GM23338 (cell line): ENCODE data around the gene NPLOC4. TPM values are rescaled to one million over a fixed set of nuclear protein-coding genes. Genes with fewer than 3 reads are reported as not detected.

ENCODE experiments used
- ATAC-seq: fragments of 200-7000 bp; cut with Tn5 transposase; 3 replicates; pipeline ENCODE4 v1.9.1; 2020
- DNase-seq: peaks from one replicate; pipeline ENCODE4 v3.0.0-alpha.2; 2015; ENCODE audit warnings: low spot score
- H2AFZ ChIP-seq: fragments of 200-600 bp; sonication (generic); 2 replicates; pipeline ENCODE4 v1.8.0; 2016; ENCODE audit warnings: antibody characterized with exemption, mild to moderate bottlenecking, moderate library complexity
- H3F3A ChIP-seq: fragments of 200-600 bp; sonication (generic); replicated peaks from 2 replicates; pipeline ENCODE4 v1.8.0; 2017; ENCODE audit warnings: antibody characterized with exemption, mixed run types, low read depth
- H3K27ac ChIP-seq: fragments of 200-600 bp; sonication (generic); 2 replicates; pipeline ENCODE4 v1.6.1; 2016; ENCODE audit warnings: low read depth
- H3K27me3 ChIP-seq: fragments of 200-600 bp; sonication (generic); 2 replicates; pipeline ENCODE4 v1.8.0; 2016; ENCODE audit warnings: mild to moderate bottlenecking, mixed run types, moderate library complexity; ENCODE audit not compliant: insufficient read depth
- H3K36me3 ChIP-seq: fragments of 200-600 bp; sonication (generic); 2 replicates; pipeline ENCODE4 v1.8.0; 2016; ENCODE audit warnings: mild to moderate bottlenecking; ENCODE audit not compliant: insufficient read depth
- H3K4me1 ChIP-seq: fragments of 200-600 bp; sonication (generic); 2 replicates; pipeline ENCODE4 v1.8.0; 2016; ENCODE audit warnings: mild to moderate bottlenecking, moderate library complexity; ENCODE audit not compliant: insufficient read depth
- H3K4me2 ChIP-seq: fragments of 200-600 bp; sonication (generic); 2 replicates; pipeline ENCODE4 v1.7.1; 2017; ENCODE audit warnings: mixed run types
- H3K4me3 ChIP-seq: fragments of 200-600 bp; sonication (generic); 2 replicates; pipeline ENCODE4 v1.6.1; 2016; ENCODE audit warnings: mixed run types
- H3K79me2 ChIP-seq: fragments of 200-600 bp; sonication (generic); replicated peaks from 2 replicates; pipeline ENCODE4 v1.8.0; 2017; ENCODE audit warnings: mild to moderate bottlenecking; ENCODE audit not compliant: insufficient read depth
- H3K9me2 ChIP-seq: fragments of 200-600 bp; sonication (generic); 2 replicates; pipeline ENCODE4 v1.8.0; 2017; ENCODE audit not compliant: insufficient read depth
- H4K20me1 ChIP-seq: fragments of 200-600 bp; sonication (generic); replicated peaks from 2 replicates; pipeline ENCODE4 v1.8.0; 2017; ENCODE audit warnings: mild to moderate bottlenecking; ENCODE audit not compliant: insufficient read depth
- H3K27ac Mint-ChIP-seq: 2 replicates; pipeline ENCODE4 v1.8.0; 2020; ENCODE audit warnings: inconsistent platforms, mild to moderate bottlenecking, moderate library complexity, mixed read lengths
- H3K27me3 Mint-ChIP-seq: 3 replicates; pipeline ENCODE4 v1.8.0; 2022; ENCODE audit warnings: low read depth, mild to moderate bottlenecking, moderate library complexity, mixed read lengths, inconsistent platforms; ENCODE audit not compliant: insufficient read depth, poor library complexity
- H3K36me3 Mint-ChIP-seq: 3 replicates; pipeline ENCODE4 v1.8.0; 2021; ENCODE audit warnings: low read depth, mild to moderate bottlenecking, inconsistent platforms, moderate library complexity, mixed read lengths
- H3K4me1 Mint-ChIP-seq: 3 replicates; pipeline ENCODE4 v1.8.0; 2020; ENCODE audit warnings: mild to moderate bottlenecking, inconsistent platforms, mixed read lengths
- H3K4me3 Mint-ChIP-seq: 3 replicates; pipeline ENCODE4 v1.8.0; 2021; ENCODE audit warnings: moderate library complexity, mild to moderate bottlenecking, inconsistent platforms, mixed read lengths
- H3K9me3 Mint-ChIP-seq: 3 replicates; pipeline ENCODE4 v1.8.0; 2020; ENCODE audit warnings: moderate library complexity, mild to moderate bottlenecking, inconsistent platforms, mixed read lengths
- EZH2 ChIP-seq: fragments of 200-600 bp; sonication (generic); IDR thresholded peaks from one replicate; pipeline ENCODE4 v1.8.0; 2017; ENCODE audit warnings: antibody characterized with exemption, mild to moderate bottlenecking, low read depth; ENCODE audit not compliant: unreplicated experiment
- EZH2phosphoT487 ChIP-seq: fragments of 200-600 bp; sonication (generic); IDR thresholded peaks from one replicate; pipeline ENCODE4 v1.8.1; 2018; ENCODE audit warnings: antibody characterized with exemption; ENCODE audit not compliant: unreplicated experiment
- JUNB ChIP-seq: IDR thresholded peaks from one replicate; pipeline ENCODE4 v1.6.1; 2016; ENCODE audit warnings: antibody characterized with exemption; ENCODE audit not compliant: unreplicated experiment
- NANOG ChIP-seq: IDR thresholded peaks from 2 replicates; pipeline ENCODE4 v1.6.1; 2016; ENCODE audit warnings: antibody characterized with exemption, borderline replicate concordance
- POLR2AphosphoS5 ChIP-seq: IDR thresholded peaks from 2 replicates; pipeline ENCODE4 v1.6.1; 2016; ENCODE audit warnings: antibody characterized with exemption, low read depth
- STAT1 ChIP-seq: IDR thresholded peaks from one replicate; pipeline ENCODE4 v1.6.1; 2016; ENCODE audit warnings: antibody characterized with exemption; ENCODE audit not compliant: unreplicated experiment
- polyA plus RNA-seq: library from polyadenylated mRNA; unstranded; fragments of >200 nt; fragmentation: Nextera tagmentation; extraction: Ambion mirVana; gene quantifications from 2 replicates; pipeline ENCODE4 v1.2.1, GENCODE V29; 2016
- total RNA-seq: library from RNA; depleted of rRNA; stranded (reverse); fragments of >200 nt; shearing (Covaris generic); gene quantifications from 2 replicates; pipeline ENCODE4 v1.2.3, GENCODE V29; 2014
- TF ChIP-seq, protein P1 (sequence below): IDR thresholded peaks from 2 replicates; pipeline ENCODE4 v1.6.1; 2016; ENCODE audit warnings: antibody characterized with exemption
- TF ChIP-seq, protein P2 (sequence below): fragments of 250-450 bp; sonication (Bioruptor Pico); IDR thresholded peaks from 2 replicates; pipeline ENCODE4 v1.5.0; 2020; ENCODE audit warnings: mild to moderate bottlenecking, moderate library complexity

The NPLOC4 gene
- total and polyA plus RNA-seq, 2 experiments from 2014 or later: 24.1 to 79.1 TPM

DNA sequence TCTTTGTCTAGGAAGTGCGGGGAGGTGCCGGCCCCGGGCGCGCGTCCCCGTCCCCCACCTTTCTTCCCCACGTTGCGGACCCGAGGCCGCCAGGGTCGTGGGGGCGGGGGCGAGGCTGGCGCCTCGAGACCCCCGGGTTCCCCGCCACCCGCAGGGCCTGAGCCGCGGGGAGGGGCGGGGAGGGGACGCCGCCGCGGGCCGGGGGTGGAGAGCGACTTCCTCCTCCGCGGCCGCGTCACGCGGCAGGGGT lies 122.5 kb downstream of the NPLOC4 start (continued):
- TF ChIP-seq NANOG (no peak), EZH2phosphoT487 (no peak), STAT1 (no peak)
- TF ChIP-seq, protein P1, sequence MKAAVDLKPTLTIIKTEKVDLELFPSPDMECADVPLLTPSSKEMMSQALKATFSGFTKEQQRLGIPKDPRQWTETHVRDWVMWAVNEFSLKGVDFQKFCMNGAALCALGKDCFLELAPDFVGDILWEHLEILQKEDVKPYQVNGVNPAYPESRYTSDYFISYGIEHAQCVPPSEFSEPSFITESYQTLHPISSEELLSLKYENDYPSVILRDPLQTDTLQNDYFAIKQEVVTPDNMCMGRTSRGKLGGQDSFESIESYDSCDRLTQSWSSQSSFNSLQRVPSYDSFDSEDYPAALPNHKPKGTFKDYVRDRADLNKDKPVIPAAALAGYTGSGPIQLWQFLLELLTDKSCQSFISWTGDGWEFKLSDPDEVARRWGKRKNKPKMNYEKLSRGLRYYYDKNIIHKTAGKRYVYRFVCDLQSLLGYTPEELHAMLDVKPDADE: no peak
- TF ChIP-seq, protein P2, sequence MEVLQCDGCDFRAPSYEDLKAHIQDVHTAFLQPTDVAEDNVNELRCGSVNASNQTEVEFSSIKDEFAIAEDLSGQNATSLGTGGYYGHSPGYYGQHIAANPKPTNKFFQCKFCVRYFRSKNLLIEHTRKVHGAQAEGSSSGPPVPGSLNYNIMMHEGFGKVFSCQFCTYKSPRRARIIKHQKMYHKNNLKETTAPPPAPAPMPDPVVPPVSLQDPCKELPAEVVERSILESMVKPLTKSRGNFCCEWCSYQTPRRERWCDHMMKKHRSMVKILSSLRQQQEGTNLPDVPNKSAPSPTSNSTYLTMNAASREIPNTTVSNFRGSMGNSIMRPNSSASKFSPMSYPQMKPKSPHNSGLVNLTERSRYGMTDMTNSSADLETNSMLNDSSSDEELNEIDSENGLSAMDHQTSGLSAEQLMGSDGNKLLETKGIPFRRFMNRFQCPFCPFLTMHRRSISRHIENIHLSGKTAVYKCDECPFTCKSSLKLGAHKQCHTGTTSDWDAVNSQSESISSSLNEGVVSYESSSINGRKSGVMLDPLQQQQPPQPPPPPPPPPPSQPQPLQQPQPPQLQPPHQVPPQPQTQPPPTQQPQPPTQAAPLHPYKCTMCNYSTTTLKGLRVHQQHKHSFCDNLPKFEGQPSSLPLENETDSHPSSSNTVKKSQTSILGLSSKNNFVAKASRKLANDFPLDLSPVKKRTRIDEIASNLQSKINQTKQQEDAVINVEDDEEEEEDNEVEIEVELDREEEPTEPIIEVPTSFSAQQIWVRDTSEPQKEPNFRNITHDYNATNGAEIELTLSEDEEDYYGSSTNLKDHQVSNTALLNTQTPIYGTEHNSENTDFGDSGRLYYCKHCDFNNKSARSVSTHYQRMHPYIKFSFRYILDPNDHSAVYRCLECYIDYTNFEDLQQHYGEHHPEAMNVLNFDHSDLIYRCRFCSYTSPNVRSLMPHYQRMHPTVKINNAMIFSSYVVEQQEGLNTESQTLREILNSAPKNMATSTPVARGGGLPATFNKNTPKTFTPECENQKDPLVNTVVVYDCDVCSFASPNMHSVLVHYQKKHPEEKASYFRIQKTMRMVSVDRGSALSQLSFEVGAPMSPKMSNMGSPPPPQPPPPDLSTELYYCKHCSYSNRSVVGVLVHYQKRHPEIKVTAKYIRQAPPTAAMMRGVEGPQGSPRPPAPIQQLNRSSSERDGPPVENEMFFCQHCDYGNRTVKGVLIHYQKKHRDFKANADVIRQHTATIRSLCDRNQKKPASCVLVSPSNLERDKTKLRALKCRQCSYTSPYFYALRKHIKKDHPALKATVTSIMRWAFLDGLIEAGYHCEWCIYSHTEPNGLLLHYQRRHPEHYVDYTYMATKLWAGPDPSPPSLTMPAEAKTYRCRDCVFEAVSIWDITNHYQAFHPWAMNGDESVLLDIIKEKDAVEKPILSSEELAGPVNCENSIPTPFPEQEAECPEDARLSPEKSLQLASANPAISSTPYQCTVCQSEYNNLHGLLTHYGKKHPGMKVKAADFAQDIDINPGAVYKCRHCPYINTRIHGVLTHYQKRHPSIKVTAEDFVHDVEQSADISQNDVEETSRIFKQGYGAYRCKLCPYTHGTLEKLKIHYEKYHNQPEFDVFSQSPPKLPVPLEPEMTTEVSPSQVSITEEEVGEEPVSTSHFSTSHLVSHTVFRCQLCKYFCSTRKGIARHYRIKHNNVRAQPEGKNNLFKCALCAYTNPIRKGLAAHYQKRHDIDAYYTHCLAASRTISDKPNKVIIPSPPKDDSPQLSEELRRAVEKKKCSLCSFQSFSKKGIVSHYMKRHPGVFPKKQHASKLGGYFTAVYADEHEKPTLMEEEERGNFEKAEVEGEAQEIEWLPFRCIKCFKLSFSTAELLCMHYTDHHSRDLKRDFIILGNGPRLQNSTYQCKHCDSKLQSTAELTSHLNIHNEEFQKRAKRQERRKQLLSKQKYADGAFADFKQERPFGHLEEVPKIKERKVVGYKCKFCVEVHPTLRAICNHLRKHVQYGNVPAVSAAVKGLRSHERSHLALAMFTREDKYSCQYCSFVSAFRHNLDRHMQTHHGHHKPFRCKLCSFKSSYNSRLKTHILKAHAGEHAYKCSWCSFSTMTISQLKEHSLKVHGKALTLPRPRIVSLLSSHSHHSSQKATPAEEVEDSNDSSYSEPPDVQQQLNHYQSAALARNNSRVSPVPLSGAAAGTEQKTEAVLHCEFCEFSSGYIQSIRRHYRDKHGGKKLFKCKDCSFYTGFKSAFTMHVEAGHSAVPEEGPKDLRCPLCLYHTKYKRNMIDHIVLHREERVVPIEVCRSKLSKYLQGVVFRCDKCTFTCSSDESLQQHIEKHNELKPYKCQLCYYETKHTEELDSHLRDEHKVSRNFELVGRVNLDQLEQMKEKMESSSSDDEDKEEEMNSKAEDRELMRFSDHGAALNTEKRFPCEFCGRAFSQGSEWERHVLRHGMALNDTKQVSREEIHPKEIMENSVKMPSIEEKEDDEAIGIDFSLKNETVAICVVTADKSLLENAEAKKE: no peak

DNA sequence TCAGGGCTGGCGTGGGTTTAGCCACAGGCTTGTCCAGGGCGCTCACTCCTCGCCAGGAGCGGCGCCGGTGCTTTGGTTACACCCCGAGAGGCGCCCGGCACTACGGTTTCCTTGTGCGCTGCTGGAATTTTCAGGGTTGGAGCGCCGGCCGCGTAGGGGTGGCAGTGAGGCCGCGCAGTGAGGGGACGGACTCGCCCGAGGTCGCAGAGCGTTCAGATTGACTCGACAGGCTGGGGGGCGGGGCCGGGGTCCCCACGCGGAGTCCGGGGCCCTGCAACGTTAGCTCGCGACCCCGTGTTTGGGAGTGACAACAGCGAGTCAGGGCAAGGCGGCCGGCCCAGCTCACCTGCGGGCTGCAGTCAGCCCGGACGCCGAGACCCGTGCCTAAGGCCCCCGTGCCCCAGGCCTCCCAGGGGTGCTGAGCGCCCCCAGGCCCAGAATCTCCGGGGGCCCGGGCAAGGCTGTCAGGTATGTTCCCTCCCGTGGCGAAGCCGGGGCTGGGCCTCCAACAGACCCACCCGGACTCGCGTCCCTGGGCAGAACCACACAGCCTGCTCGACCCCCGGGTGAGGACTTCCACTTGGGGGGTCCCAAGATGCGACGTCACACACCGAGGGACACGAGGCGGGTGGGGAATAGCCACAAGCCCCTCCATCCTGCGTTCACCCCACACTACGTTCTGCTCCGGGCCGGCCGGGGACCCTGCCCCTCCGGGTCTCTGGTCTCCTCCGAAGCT lies 123.0 kb downstream of the NPLOC4 start:
- Histone ChIP-seq H2AFZ (no peak overlapping the region), H3K4me3 (peak overlapping the region; percentile 84), H4K20me1 (peaks cover 38% of the 10 kb centered on the region), H3K27ac (peak overlapping the region; percentile 94), H3K79me2 (peaks cover 53% of the 10 kb centered on the region), H3K4me1 (peaks cover 23% of the 10 kb centered on the region), H3K27me3 (peaks cover 11% of the 10 kb centered on the region), H3K9me2 (no peaks in the 10 kb centered on the region), H3F3A (peaks cover 53% of the 10 kb centered on the region), H3K36me3 (peaks cover 30% of the 10 kb centered on the region), H3K4me2 (peak overlapping the region; percentile 78)
- Mint-ChIP-seq H3K36me3 (peaks cover 34% of the 10 kb centered on the region), H3K4me1 (peaks cover 32% of the 10 kb centered on the region), H3K4me3 (peak overlapping the region; percentile 75), H3K9me3 (peaks cover 30% of the 10 kb centered on the region), H3K27ac (peak overlapping the region; percentile 78; the same call in 1 of the 2 replicates), H3K27me3 (peaks cover 65% of the 10 kb centered on the region)
- DNase-seq (peak; percentile 84), ATAC-seq (peak; percentile 9)
- TF ChIP-seq JUNB (no peak), POLR2AphosphoS5 (peak; percentile 16; the same call in 1 of the 2 replicates), EZH2 (no peak)
